ENCODE data around the gene IPCEF1.
A peak's percentile ranks its signal among the peaks of the same experiment; 100 is the strongest.
"Not testable (repeated sequence)": the region's sequence is repeated elsewhere in the genome, so short reads cannot be mapped to it uniquely, and the experiment has no call there.

IPCEF1 gene

GRCh38 chr6:154213782-154214181, 142.8 kb downstream of the IPCEF1 start:
- no peak for DNase-seq

- DNase-seq = no peak
These were observed 145.9 kb downstream of the IPCEF1 start for GRCh38 chr6:154210678-154211077.

GRCh38 chr6:154209555-154209954, 147.0 kb downstream of the IPCEF1 start:
- no peak for DNase-seq

GRCh38 chr6:154206996-154207395, 149.6 kb downstream of the IPCEF1 start:
- DNase-seq = no peak

GRCh38 chr6:154206141-154206540, 150.5 kb downstream of the IPCEF1 start:
- DNase-seq = no peak

GRCh38 chr6:154202958-154203357, 153.6 kb downstream of the IPCEF1 start:
- no peak for DNase-seq

GRCh38 chr6:154202339-154202738, 154.3 kb downstream of the IPCEF1 start:
- peak; percentile 10 for DNase-seq

- not testable (repeated sequence) for DNase-seq
These were observed 154.9 kb downstream of the IPCEF1 start for GRCh38 chr6:154201688-154202087.

- no peak for DNase-seq
These were observed 159.3 kb downstream of the IPCEF1 start for GRCh38 chr6:154197196-154197860.

- no peak for DNase-seq
These were observed 160.2 kb downstream of the IPCEF1 start for GRCh38 chr6:154196333-154196885.

- DNase-seq = no peak
These were observed 168.9 kb downstream of the IPCEF1 start for GRCh38 chr6:154187714-154188113.

- no peak for DNase-seq
These were observed 169.4 kb downstream of the IPCEF1 start for GRCh38 chr6:154187203-154187602.

- no peak for DNase-seq
These were observed 177.2 kb downstream of the IPCEF1 start for GRCh38 chr6:154179434-154179833.

GRCh38 chr6:154172393-154172792, 184.2 kb downstream of the IPCEF1 start:
- not testable (repeated sequence) for DNase-seq

- no peak for DNase-seq
These were observed 186.5 kb downstream of the IPCEF1 start for GRCh38 chr6:154170106-154170505.

GRCh38 chr6:154169193-154169847, 187.3 kb downstream of the IPCEF1 start:
- peak; percentile 85 for DNase-seq

- peak; percentile 27 for DNase-seq
These were observed 189.5 kb downstream of the IPCEF1 start for GRCh38 chr6:154167126-154167525.

GRCh38 chr6:154166140-154166539, 190.5 kb downstream of the IPCEF1 start:
- DNase-seq = no peak

- peak; percentile 12 for DNase-seq
These were observed 191.1 kb downstream of the IPCEF1 start for GRCh38 chr6:154165478-154165877.

GRCh38 chr6:154164397-154164796, 192.2 kb downstream of the IPCEF1 start:
- DNase-seq = no peak

GRCh38 chr6:154161689-154162088, 194.9 kb downstream of the IPCEF1 start:
- DNase-seq = no peak

GRCh38 chr6:154159126-154159525, 197.5 kb downstream of the IPCEF1 start:
- no peak for DNase-seq

- DNase-seq = no peak
These were observed 198.9 kb downstream of the IPCEF1 start for GRCh38 chr6:154157706-154158105.

- DNase-seq = no peak
These were observed 199.5 kb downstream of the IPCEF1 start for GRCh38 chr6:154157082-154157481.

Measured in hematopoietic multipotent progenitor cell treated with erythropoietin and hydrocortisone succinate and interleukin-3 and kit ligand, for 4 days (in vitro differentiated cells).